ENCODE measurements around the gene IMPA2.

- TF ChIP-seq USF2 (CRISPR knock-in tag; IDR thresholded peaks at IDR 0.05), result no peak
- TF ChIP-seq MAX (CRISPR knock-in tag; IDR thresholded peaks at IDR 0.05), result no peak
- TF ChIP-seq ATF3 (CRISPR knock-in tag; conservative IDR thresholded peaks at IDR 0.05), result no peak
- no peak for TF ChIP-seq CTCF (IDR thresholded peaks at IDR 0.05)
- TF ChIP-seq FOXP4 (CRISPR knock-in tag; IDR thresholded peaks at IDR 0.05), result no peak
- TF ChIP-seq SP1 (CRISPR knock-in tag; conservative IDR thresholded peaks at IDR 0.05), result no peak
- TF ChIP-seq TEAD4 (CRISPR knock-in tag; IDR thresholded peaks at IDR 0.05), result no peak
- TF ChIP-seq EMX1 (CRISPR knock-in tag; IDR thresholded peaks at IDR 0.05), result no peak
- TF ChIP-seq USF1 (CRISPR knock-in tag; IDR thresholded peaks at IDR 0.05), result no peak
- TF ChIP-seq AFF4 (CRISPR knock-in tag; IDR thresholded peaks at IDR 0.05; ENCODE audit: borderline replicate concordance), result no peak
- TF ChIP-seq NFYB (CRISPR knock-in tag; conservative IDR thresholded peaks at IDR 0.05; ENCODE audit: low read depth), result no peak
- TF ChIP-seq NR1H2 (CRISPR knock-in tag; IDR thresholded peaks at IDR 0.05), result no peak
- no peak for TF ChIP-seq ZNF263 (CRISPR knock-in tag; IDR thresholded peaks at IDR 0.05; ENCODE audit: low read depth)
- TF ChIP-seq ZNF232 (CRISPR knock-in tag; IDR thresholded peaks at IDR 0.05), result no peak
Measured at GRCh38 chr18:11972371-11973174, 8.7 kb upstream of the IMPA2 start.

Data from WTC11 (cell line).